ENCODE results near the gene PIK3R5. TPM values are rescaled to one million over a fixed set of nuclear protein-coding genes. Genes with fewer than 3 reads are reported as not detected.

PIK3R5 gene
- total and polyA plus RNA-seq, 7 donors = 0.20 to 2.9 (median 1.1) TPM

- no peak overlapping the region for H3K27ac ChIP-seq
- 50 to 59% (median 54%) methylated on average over 5 of the region's 5 CpGs for WGBS, 3 donors
- TF ChIP-seq CTCF (IDR thresholded peaks at IDR 0.05) = no peak
- no peaks in the 10 kb centered on the region for H3K4me1 ChIP-seq
- no peak for ATAC-seq
- H3K9me3 ChIP-seq = no peaks in the 10 kb centered on the region
- H3K27me3 ChIP-seq (ENCODE audit: insufficient read depth in 3 of 3, low read length in 2 of 3) = peaks cover 0 to 9% (median 7%) of the 10 kb centered on the region in 3 donors
- H3K36me3 ChIP-seq (ENCODE audit: insufficient read depth in 1 of 2, low read depth in 1 of 2) = no peaks in the 10 kb centered on the region
- no peak overlapping the region for H3K4me3 ChIP-seq
- intact Hi-C loops (cut with DNase I) = no loop called here
- DNase-seq = no peak
These were observed 9.0 kb downstream of the PIK3R5 start for GRCh38 chr17:8956465-8956902.

- intact Hi-C loops (cut with DNase I) = no loop called here
- H3K36me3 ChIP-seq (ENCODE audit: insufficient read depth in 1 of 2, low read depth in 1 of 2) = no peaks in the 10 kb centered on the region
- H3K27ac ChIP-seq = no peak overlapping the region
- H3K4me1 ChIP-seq = no peaks in the 10 kb centered on the region
- no peaks in the 10 kb centered on the region for H3K9me3 ChIP-seq
- DNase-seq = no peak
- WGBS, 3 donors = 73 to 79% (median 77%) methylated on average over 12 of the region's 12 CpGs
- no peak overlapping the region for H3K4me3 ChIP-seq
- H3K27me3 ChIP-seq (ENCODE audit: insufficient read depth in 3 of 3, low read length in 2 of 3) = peaks cover 0 to 9% (median 2%) of the 10 kb centered on the region in 3 donors
- no peak for ATAC-seq
- TF ChIP-seq CTCF (IDR thresholded peaks at IDR 0.05) = no peak
These were observed 10.2 kb downstream of the PIK3R5 start for GRCh38 chr17:8955021-8955959.

GRCh38 chr17:8954339-8954738, 11.2 kb downstream of the PIK3R5 start:
- WGBS, 3 donors = 24 to 31% (median 26%) methylated on average over 10 of the region's 10 CpGs
- Histone ChIP-seq H3K4me3 (no peak overlapping the region), H3K9me3 (no peaks in the 10 kb centered on the region), H3K27me3 (ENCODE audit: insufficient read depth in 3 of 3, low read length in 2 of 3) (peaks cover 0 to 9% (median 2%) of the 10 kb centered on the region in 3 donors), H3K4me1 (no peaks in the 10 kb centered on the region), H3K27ac (no peak overlapping the region), H3K36me3 (ENCODE audit: insufficient read depth in 1 of 2, low read depth in 1 of 2) (no peaks in the 10 kb centered on the region)
- TF ChIP-seq CTCF (IDR thresholded peaks at IDR 0.05) = no peak
- intact Hi-C loops (cut with DNase I) = no loop called here
- ATAC-seq = peak in 1 of 4 donors; percentile 31
- DNase-seq = peak; percentile 54 to 75

DNA sequence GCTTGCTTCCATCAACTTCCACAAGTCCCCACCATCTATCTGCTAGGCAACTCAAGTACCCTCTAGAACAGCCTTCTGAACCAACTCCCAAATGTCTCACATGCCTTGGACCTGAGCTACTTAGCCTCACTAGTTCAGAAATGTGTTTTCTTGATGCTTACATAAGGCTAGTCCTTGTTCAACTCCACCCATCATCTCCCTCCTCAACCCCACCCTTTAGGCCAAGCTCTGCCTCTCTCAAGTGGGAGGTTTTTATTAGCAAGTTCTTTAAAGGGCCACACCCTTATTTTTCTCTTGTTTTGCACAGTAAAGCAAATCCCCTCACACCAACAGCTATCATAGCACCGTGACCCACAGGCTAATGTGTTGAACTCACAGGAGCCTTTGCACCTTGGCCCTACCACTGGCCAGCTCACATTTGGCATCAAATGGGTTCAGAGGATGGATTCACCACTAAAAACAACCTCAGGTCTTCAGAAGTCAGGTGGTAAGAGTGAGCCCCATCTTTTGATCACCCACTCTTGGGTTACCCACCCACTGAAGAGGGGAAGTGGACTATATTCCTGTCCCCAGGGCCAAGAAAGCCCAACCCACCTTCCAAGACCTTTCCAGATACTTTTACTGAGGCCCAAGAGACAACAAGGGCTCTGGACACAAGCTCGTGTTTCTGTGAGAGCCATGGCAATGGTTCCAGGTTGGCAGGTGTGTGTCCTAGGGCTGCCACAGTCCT, 12.2 kb downstream of the PIK3R5 start:
- TF ChIP-seq CTCF (IDR thresholded peaks at IDR 0.05) = no peak
- H3K27ac ChIP-seq = no peak overlapping the region
- ATAC-seq = no peak
- intact Hi-C loops (cut with DNase I) = no loop called here
- H3K4me1 ChIP-seq = no peaks in the 10 kb centered on the region
- peaks cover 0 to 9% (median 2%) of the 10 kb centered on the region in 3 donors for H3K27me3 ChIP-seq (ENCODE audit: insufficient read depth in 3 of 3, low read length in 2 of 3)
- H3K36me3 ChIP-seq (ENCODE audit: insufficient read depth in 1 of 2, low read depth in 1 of 2) = no peaks in the 10 kb centered on the region
- no peaks in the 10 kb centered on the region for H3K9me3 ChIP-seq
- H3K4me3 ChIP-seq = no peak overlapping the region
- WGBS, 3 donors = 45 to 69% (median 56%) methylated on average over 2 of the region's 2 CpGs
- DNase-seq = no peak

Data from psoas muscle (tissue), 8 donors.